IPS DF 6.9 (cell line): ENCODE measurements around the gene DNAH8.

Experiments used
- DNase-seq: peaks from one replicate; pipeline ENCODE4 v3.0.0-alpha.2; 2013; ENCODE audit warnings: low read depth, low spot score
- H3K27ac ChIP-seq: one replicate; pipeline ENCODE4 v1.5.1; 2013; ENCODE audit warnings: low read length, control low read depth
- H3K27me3 ChIP-seq: 2 replicates; pipeline ENCODE4 v1.6.1; 2013; ENCODE audit warnings: mild to moderate bottlenecking, low read length; ENCODE audit not compliant: control insufficient read depth, insufficient read depth
- H3K36me3 ChIP-seq: 2 replicates; pipeline ENCODE4 v1.6.1; 2013; ENCODE audit warnings: low read length; ENCODE audit not compliant: control insufficient read depth, insufficient read depth
- H3K4me1 ChIP-seq: 2 replicates; pipeline ENCODE4 v1.6.1; 2013; ENCODE audit warnings: low read length; ENCODE audit not compliant: control insufficient read depth, insufficient read depth
- H3K4me3 ChIP-seq: 2 replicates; pipeline ENCODE4 v1.5.1; 2013; ENCODE audit warnings: mild to moderate bottlenecking, low read length
- H3K9me3 ChIP-seq: 2 replicates; pipeline ENCODE4 v1.6.1; 2013; ENCODE audit warnings: low read length, inconsistent platforms; ENCODE audit not compliant: control insufficient read depth, insufficient read depth
- WGBS: extraction: QIAGEN DNeasy Blood & Tissue Kit; methylation state at CpG from one replicate; pipeline ENCODE4 v1.1.7; 2013; ENCODE audit warnings: mixed read lengths, missing lambda C conversion rate; ENCODE audit not compliant: insufficient read length, insufficient coverage; 5-methylcytosine and 5-hydroxymethylcytosine counted together

DNAH8 gene

DNA sequence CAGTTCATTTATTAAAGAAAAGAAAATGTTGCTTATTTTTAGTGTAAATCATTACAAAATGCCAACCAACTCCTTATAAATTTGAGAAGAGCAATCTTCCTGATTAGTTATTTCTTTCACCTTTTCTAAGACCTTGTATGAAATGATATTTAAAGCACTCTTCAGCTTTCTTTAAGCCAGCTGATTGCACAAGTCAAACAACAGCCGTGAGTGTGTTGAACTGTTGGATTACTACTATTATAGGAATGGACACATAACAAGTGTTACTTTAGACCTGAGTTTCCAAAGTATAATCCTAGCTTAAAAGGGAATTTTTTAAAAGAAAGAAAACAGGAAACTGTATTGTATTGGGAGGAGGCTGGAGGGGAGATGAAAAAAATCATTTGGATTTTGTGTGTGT is 306.7 kb downstream of the DNAH8 start:
- Histone ChIP-seq H3K27ac (no peak overlapping the region), H3K9me3 (no peaks in the 10 kb centered on the region), H3K4me1 (no peaks in the 10 kb centered on the region), H3K4me3 (no peak overlapping the region), H3K36me3 (no peaks in the 10 kb centered on the region), H3K27me3 (no peaks in the 10 kb centered on the region)
- no peak for DNase-seq
- WGBS: no CpG with 5 or more reads among the region's 1 CpG

DNA sequence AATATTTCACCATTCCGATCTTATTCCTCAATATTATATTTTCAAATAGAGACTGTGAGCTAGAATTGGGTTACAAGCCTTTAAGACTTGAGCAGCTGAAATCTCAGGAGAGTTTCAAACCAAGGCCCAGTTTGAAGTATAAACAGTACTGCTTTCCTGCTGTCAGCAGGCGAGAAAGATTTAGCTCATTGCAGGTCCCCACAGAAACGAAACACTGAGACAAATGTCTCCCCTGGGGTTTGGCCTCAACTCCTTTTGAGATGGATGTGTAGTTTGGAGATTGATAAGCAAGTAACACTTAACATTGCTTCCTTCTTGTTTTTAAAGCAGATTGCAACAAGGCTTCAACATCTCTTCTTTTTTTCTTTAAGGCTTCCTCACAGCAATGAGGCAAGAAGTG is 311.1 kb downstream of the DNAH8 start:
- Histone ChIP-seq H3K27me3 (no peaks in the 10 kb centered on the region), H3K4me3 (no peak overlapping the region), H3K4me1 (no peaks in the 10 kb centered on the region), H3K36me3 (no peaks in the 10 kb centered on the region), H3K9me3 (no peaks in the 10 kb centered on the region), H3K27ac (no peak overlapping the region)
- no CpG with 5 or more reads among the region's 3 CpGs for WGBS
- no peak for DNase-seq

DNA sequence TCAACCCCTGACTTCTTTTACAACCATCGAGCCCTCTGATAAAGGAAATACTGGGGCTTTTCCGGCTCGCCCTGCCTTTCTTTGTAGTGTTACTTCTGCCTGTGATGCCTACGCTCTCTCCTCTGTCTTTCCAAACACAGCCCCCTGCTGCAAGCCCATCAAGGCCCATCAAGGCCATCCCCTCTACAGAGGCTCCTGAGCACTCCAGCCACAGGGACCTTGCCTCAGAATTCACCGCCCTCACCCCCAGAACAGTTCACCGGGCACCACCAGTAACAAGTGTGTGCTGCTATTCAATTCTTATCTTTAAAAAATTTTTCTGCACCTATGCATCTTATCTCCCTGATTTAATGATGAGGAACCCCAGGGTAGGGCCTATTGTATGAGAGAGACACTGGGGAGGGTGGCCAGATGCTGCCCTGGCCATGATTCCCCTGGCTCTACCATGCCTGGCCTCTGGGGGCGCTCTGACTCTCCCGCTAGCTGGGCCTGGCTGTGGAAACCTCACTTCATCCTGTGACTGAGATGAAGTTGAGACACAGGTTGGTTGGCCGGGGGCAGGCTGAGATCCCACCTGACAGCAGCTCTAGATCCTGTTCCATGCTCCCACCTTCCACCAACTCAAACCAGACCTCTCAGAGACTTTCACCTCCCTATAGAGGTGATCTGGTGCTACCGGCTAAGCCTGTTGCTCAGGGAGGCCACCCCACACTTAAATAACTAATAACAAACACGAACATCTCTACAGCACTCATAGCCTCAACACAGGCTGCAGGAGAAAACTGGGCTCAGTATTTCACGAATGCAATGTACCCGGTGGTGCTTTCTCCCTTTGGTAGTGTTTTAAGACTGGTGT is 314.3 kb downstream of the DNAH8 start:
- no peaks in the 10 kb centered on the region for H3K4me1 ChIP-seq
- no peak overlapping the region for H3K4me3 ChIP-seq
- WGBS: no CpG with 5 or more reads among the region's 13 CpGs
- H3K9me3 ChIP-seq: no peaks in the 10 kb centered on the region
- DNase-seq: no peak
- H3K27ac ChIP-seq: no peak overlapping the region
- H3K36me3 ChIP-seq: no peaks in the 10 kb centered on the region
- no peaks in the 10 kb centered on the region for H3K27me3 ChIP-seq

DNA sequence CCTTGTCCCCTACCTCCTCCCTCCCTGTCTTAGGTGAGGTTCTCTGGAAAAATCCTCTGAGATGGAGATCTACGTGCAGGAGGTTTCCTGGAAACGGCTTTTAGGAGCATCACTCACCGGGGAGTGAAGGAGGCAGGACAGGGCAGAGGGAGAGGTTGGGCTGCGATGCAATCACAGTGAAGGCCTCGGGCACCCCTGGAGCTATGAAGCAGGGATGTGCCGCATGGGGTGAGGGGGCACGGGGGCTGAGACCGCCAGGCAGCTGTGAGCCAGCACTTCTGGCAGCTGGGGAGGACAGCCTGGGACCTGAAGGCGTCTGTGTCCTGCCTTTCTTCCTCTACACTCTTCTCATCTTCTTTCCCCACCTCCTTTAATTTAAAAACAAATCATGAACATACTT is 320.6 kb downstream of the DNAH8 start:
- no peak overlapping the region for H3K4me3 ChIP-seq
- H3K36me3 ChIP-seq: no peaks in the 10 kb centered on the region
- no peaks in the 10 kb centered on the region; the same call in 1 of the 2 replicates for H3K27me3 ChIP-seq
- DNase-seq: no peak
- 0 out of 2 replicates have a peak, but pooled peaks cover 2% of the 10 kb centered on the region for H3K4me1 ChIP-seq
- WGBS: no CpG with 5 or more reads among the region's 9 CpGs
- H3K9me3 ChIP-seq: no peaks in the 10 kb centered on the region
- H3K27ac ChIP-seq: no peak overlapping the region

DNA sequence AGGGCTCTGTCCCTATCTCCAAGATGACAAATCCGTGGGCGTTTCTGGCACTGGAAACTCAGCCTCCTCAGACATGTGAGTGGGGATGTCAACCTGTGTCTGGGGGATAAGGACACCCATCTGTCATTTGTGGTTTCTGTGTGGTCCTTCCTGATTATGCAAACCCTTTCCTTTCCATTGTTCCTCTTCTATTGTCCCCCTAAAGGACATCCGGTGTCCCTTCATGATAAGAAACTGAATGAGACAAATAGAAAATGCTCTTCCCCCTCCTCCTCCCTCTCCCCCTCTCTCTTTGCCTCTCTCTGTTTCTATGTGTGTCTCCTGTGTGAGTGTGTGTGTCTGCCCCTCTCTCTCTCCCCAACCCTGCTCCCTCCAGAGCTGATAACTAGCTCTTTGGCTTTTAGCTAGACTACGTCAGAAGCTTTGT is 322.0 kb downstream of the DNAH8 start:
- H3K36me3 ChIP-seq: no peaks in the 10 kb centered on the region
- no peak for DNase-seq
- no peak overlapping the region for H3K27ac ChIP-seq
- H3K4me1 ChIP-seq: 0 out of 2 replicates have a peak, but pooled peaks cover 2% of the 10 kb centered on the region
- no peaks in the 10 kb centered on the region; the same call in 1 of the 2 replicates for H3K27me3 ChIP-seq
- no CpG with 5 or more reads among the region's 4 CpGs for WGBS
- no peak overlapping the region for H3K4me3 ChIP-seq
- H3K9me3 ChIP-seq: no peaks in the 10 kb centered on the region

DNA sequence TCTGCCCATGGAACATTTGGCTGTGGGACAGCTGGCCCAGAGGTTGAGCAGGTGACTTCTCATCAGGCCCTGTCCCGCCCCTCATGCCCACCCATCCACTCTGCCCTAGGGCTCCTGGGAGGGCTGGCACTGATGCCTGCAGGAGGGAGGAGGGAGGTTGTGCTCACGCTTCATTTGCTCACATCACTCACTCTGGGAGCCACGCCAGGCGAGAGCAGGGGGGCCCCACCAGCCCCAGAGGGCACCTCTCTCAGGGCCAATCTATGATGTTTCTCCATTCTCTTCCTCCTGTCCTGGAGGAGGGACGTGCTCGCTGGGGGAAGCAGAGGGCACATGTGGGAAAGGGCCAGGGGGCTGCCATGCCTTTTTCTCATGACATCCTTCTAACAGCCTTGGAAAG is 322.6 kb downstream of the DNAH8 start:
- no peak for DNase-seq
- H3K27ac ChIP-seq: no peak overlapping the region
- WGBS: no CpG with 5 or more reads among the region's 6 CpGs
- no peaks in the 10 kb centered on the region for H3K9me3 ChIP-seq
- no peaks in the 10 kb centered on the region for H3K36me3 ChIP-seq
- H3K27me3 ChIP-seq: no peaks in the 10 kb centered on the region; the same call in 1 of the 2 replicates
- H3K4me1 ChIP-seq: 0 out of 2 replicates have a peak, but pooled peaks cover 2% of the 10 kb centered on the region
- H3K4me3 ChIP-seq: no peak overlapping the region

DNA sequence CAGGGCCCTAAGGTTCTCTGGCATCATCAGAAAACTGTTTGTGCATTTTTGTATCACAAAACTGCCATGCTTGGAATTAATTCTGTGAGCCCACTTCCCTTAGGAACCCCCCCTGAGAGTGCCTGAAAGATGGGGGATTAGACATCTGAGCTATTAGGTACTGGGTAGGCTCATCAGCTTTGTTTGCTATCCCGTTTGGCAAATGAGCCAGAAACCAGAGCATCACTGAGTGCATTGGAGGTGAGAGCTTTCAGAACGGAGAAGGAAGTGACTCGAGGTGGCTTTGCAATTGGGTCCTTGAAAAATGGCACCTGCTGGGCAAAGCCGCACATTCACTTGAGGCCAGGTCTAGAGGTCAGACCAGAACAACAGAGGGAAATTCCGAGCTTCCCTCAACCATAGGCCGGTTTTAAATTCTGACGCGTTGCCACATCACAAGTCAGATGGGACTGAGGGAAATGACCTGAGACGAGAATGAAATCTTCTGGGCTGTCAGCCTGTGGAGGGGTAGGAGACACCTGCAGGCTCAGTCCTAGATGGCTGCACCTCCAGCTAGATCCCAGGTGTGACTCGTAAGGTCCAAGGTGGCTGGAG is 325.1 kb downstream of the DNAH8 start:
- no peak for DNase-seq
- H3K4me1 ChIP-seq: 0 out of 2 replicates have a peak, but pooled peaks cover 2% of the 10 kb centered on the region
- no peaks in the 10 kb centered on the region; the same call in 1 of the 2 replicates for H3K27me3 ChIP-seq
- no CpG with 5 or more reads among the region's 10 CpGs for WGBS
- H3K36me3 ChIP-seq: no peaks in the 10 kb centered on the region
- no peaks in the 10 kb centered on the region for H3K9me3 ChIP-seq
- H3K4me3 ChIP-seq: no peak overlapping the region
- H3K27ac ChIP-seq: no peak overlapping the region

DNA sequence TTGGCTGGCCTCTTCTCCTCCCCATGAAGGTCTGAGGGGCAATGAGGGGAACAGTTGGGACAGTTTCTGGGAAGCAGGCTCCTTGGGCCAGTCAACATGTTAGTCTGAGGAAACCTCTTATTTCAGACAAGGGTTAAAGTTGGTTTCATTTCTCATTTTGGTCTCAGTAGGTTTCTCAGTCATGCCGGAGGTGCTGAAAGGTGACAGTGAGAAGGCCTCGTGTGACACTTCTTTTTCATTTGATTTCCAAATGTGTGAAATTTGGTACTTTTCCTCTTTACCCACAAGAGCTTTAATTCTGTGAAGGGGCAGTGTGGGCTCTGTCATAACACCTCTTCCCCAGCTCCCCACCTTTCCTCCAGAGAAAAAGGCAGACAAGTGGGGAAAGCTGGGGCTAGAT is 326.0 kb downstream of the DNAH8 start:
- Histone ChIP-seq H3K9me3 (no peaks in the 10 kb centered on the region), H3K27ac (no peak overlapping the region), H3K36me3 (no peaks in the 10 kb centered on the region), H3K4me1 (no peaks in the 10 kb centered on the region), H3K27me3 (no peaks in the 10 kb centered on the region; the same call in 1 of the 2 replicates), H3K4me3 (no peak overlapping the region)
- WGBS: no CpG with 5 or more reads among the region's 2 CpGs
- no peak for DNase-seq

DNA sequence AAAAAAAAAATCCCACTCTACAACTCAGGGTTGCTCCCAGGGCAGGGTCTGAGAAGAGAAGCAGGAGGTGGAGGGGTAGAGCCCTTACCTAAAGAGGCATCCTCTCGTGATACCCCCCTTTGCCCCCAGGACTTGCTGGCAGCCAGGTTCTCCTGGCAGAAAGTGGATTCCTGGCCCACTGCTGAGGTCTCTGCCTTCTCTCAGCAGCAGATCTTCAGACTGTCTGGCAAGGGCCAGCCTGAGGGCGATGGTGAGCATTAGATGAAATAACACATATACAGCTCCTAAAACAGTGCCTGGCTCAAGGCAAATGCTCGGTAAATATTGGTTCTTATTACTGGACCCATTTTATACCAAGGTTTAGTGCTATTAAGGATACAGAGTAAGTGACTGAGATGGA is 328.7 kb downstream of the DNAH8 start:
- H3K4me1 ChIP-seq: 0 out of 2 replicates have a peak, but pooled peaks cover 1% of the 10 kb centered on the region
- H3K27me3 ChIP-seq: peaks cover 10% of the 10 kb centered on the region; the same call in 1 of the 2 replicates
- H3K9me3 ChIP-seq: no peaks in the 10 kb centered on the region
- no peak for DNase-seq
- no CpG with 5 or more reads among the region's 3 CpGs for WGBS
- H3K4me3 ChIP-seq: no peak overlapping the region
- no peak overlapping the region for H3K27ac ChIP-seq
- H3K36me3 ChIP-seq: no peaks in the 10 kb centered on the region

DNA sequence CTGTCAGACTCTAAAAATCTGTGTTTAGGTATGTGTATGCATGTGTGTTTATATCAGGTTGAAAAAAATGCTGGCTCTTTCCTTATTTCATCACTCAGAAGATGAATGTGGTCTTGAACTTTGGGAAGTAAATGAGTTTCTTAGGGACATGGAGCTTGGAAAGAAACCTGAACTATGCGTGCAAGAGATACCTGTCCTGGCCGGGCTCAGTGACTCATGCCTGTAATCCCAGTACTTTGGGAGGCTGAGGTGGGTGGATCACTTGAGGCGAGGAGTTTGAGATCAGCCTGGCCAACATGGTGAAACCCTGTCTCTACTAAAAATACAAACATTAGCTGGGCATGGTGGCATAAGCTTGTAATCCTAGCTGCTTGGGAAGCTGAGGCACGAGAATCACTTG is 329.1 kb downstream of the DNAH8 start:
- H3K36me3 ChIP-seq: no peaks in the 10 kb centered on the region
- 0 out of 2 replicates have a peak, but pooled peaks cover 2% of the 10 kb centered on the region for H3K4me1 ChIP-seq
- no CpG with 5 or more reads among the region's 4 CpGs for WGBS
- H3K4me3 ChIP-seq: no peak overlapping the region
- no peak for DNase-seq
- no peaks in the 10 kb centered on the region for H3K9me3 ChIP-seq
- peaks cover 11% of the 10 kb centered on the region; the same call in 1 of the 2 replicates for H3K27me3 ChIP-seq
- no peak overlapping the region for H3K27ac ChIP-seq
